Stimulated activated CD4-positive, alpha-beta T cell treated with anti-CD3 and anti-CD28 coated beads, Interleukin-12 subunit alpha, Interleukin-12 subunit beta, amount 100 ng/mL, for 24 hours (primary cell): ENCODE results near the gene PABPC1L.

Source experiments
- DNase-seq, 2 experiments: peaks; one replicate each; pipeline ENCODE4 v3.0.0-alpha.2; 2020; ENCODE audit warnings: low read depth in 2 of 2

Gene PABPC1L

DNA sequence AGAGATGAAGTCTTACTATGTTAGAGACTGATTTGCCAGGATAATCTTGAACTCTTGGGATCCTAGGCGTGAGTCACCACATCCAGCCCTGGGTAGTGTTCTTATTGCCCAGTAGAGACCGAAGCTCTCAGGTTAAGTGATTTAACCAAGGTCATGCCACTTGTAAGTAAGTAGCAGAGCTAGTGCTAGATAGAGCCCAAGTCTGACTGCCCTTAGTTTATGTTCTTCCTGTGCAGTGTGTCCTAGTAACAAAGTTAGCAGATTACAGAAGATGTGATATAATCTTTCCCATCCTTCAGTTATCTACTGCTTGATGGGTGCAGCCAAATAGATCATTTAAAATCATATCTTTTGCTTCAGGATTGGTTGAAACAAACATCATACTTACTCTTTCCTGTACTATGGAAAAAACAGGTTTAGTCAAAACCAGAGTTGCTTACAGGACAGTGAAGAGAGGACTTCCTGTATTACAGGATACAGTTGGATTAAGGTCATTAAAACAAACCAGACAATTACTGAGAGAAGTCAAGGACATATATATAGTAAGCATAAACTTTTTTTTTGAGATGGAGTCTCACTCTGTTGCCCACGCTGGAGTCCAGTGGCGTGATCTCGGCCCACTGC lies 9.5 kb upstream of the PABPC1L start:
- no peak for DNase-seq

DNA sequence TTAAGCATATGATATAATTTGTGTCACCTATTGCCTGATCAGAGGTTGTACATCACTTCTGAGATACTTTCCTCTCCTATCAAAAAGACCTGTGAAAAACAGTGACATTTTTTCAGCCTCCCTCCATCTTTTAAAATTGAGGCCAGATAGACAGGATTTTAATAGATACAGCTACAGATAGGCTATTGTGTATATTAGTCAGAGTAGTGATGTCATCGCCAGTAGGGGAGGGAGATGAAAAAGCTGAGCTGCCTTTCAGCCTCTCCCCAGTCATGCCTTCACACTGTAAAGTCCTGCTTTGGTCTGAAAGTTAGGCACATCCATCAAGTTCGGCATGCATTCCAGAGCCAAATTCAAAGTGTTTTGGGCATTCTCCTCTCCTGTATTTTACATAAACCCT lies 7.9 kb upstream of the PABPC1L start:
- DNase-seq, result no peak

DNA sequence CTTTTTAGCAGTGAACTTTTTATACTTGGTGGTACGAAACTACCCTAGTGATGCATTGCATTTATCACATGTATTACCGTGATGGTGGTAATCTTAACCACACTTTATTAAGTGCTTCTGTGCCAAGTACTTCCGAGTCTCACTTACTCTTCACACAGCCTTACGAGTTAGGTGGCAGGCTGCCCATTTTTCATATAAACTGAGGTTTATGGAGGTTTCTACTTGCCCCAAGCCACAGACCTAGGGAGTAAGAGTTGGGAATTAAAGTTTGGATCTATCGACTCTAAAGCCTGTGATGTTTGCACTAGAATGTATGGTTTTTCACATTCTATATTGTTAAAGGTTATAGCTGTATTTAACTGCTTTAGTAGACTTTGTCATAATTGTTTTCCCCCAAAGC lies 5.5 kb upstream of the PABPC1L start:
- DNase-seq, result no peak

DNA sequence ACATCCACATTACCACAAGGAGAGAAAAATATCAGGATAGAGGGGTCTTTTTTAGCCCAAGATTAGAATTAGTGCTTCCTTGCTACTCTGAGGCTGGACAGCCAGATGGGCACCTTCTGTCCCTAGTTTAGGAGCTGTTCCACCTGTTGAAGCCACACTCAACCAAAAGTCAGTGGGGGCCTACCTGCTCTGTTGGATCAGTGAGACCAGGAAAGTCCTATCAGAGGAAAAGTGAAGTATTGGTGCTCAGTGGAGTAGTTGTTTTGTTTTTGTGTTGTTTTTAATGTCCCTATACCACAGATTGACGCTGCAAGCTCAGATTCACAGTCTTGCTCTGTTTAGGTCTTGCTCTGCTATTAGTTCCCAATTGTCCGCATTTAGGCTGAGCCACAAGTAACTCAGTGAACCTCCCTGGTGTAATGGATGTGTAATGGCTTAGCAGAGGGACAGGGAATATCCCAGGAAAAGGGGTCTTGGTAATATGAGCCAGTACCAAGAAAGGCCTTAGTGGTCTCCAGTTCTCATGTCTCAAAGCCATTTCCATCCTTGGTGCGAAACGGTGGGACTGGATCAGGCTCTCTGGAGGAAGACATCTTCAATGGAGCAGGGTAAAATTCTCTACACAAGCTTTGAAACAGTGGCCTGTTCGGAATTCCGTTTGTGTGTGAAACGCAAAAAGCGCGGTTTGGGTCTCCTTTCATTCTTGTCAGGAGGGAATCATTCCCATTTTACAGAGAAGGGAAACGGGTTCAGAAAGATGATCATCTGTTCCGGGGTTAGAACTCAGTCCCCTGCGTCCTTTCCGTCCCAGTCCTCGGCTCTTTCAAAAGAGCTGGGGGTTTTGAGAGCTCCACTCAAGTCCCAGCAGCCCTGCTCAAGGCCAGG lies 631 bp upstream of the PABPC1L start:
- no peak for DNase-seq

DNA sequence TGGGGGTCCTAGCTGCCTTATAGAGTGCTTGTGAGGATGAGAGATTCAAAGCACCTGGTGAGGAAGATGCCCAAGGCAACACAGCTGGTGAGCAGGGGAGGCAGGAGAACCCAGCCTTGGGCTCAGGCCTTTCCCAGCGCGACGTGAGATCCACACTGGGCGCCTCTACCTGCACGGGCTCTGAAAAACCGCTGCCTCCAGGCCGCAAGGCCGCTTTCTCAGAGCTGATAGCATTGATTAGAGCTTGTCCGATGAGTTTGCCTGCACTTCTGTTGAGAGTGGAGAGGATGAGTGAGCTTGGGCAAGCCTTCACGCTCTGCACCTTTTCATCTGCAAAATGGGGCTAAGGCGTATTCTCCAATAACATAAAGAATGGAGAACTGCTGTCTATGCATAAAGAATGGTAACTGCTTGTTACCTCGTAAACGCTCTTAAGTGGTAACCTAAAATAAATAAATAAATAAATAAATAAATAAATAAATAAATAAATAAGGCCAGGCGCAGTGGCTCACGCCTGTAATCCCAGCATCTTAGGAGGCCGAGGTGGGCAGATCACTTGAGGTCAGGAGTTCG lies 916 bp downstream of the PABPC1L start:
- DNase-seq, result no peak

DNA sequence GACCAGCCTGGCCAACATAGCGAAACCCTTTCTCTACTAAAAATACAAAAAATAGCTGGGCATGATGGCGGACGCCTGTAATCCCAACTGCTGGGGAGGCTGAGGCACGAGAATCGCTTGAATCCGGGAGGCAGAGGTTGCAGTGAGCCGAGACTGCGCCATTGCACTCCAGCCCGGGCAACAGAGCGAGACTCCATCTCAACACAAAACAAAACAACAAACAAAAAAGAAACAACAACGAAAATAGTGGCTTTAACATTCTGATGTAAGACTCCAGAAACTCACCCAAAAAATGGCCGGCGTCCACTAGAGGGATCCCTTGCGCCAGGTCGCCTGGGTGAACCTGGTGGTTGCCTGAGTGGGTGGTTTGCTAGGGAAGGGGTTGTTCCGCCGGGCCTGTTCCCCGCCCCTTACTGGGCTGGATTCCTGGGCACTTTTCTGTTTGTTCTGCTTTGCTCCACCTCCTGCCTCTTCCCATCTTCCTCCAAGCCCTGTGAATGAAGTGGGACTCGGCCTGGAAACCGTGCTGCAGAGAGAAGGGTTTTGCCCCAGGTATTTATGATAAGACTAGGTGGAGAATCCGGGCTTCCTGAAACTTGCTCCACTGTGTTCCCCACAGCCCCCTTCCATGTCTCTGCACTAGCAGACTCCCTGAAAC lies 1.5 kb downstream of the PABPC1L start:
- peak in 1 of 2 experiments; percentile 56 for DNase-seq

DNA sequence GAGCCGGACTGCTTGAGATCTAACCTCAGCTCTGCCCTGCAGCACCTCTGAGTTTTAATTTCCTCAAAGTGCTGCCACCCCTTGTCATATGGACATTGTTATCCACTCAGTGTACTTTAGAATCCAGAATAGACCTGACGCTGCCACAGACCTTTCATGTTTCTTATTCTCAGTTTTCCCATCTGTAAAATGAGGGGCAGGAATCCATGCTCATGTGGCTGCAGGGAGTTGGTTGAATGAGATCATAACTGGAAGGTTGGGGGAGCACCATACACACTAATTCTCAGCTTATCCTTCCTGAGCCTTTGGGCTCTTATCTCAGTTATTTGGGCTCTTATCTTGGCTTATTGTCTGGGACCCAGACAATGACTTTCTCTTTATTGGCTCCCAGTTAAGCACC lies 2.3 kb downstream of the PABPC1L start:
- no peak for DNase-seq

DNA sequence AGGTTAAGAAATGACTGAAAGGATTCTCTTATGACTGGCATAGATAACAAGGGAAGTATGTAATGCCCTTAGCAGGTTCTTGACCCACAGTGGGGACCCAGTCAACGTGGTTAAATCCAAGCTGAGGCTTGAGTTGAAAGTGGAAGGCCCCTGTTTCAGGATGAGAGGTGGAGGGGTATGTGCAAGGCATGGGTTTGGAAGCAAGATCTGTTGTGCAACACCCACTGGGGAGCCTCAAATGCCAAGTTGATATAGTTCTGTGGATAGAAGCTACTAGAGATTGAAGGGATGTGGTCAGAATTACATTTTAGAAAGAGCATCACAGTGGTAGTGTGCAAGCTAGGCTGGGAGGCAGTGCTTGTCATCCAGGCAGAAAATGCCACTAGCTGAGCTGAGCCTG lies 5.1 kb downstream of the PABPC1L start:
- DNase-seq, result no peak

DNA sequence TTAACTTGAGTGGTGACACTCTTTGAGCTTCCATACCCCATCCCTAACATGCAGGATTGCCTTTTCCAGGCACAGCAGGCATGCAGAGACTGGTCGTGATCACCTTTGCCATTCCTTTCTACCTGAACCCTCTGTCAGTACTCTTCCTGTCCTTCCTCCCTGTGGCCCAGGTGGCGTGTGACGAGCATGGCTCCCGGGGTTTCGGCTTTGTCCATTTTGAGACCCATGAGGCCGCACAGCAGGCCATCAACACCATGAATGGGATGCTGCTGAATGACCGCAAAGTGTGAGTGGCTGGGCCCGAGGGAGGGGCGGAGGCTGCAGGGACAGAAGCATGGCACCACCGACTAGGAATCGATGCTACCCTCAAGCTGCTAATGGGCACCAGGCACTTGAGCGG lies 6.7 kb downstream of the PABPC1L start:
- no peak for DNase-seq

DNA sequence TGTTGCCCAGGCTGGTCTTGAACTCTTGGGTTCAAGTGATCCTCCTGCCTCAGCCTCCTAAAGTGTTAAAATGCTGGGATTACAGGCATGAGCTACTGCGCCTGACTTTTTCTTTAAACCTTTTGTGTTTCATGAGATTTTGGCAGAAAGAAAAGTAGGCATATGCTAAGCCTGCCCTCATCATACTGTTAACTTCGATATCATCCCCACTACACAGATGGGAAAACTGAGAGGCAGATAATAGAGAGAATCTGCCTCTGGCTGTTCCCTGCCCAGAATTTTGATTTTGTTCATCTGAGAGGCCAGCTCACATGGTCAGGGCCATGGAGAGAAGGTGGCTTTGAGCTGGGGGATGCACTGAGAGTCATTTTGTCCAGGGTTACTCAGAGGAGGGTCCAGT lies 7.5 kb downstream of the PABPC1L start:
- DNase-seq, result no peak

DNA sequence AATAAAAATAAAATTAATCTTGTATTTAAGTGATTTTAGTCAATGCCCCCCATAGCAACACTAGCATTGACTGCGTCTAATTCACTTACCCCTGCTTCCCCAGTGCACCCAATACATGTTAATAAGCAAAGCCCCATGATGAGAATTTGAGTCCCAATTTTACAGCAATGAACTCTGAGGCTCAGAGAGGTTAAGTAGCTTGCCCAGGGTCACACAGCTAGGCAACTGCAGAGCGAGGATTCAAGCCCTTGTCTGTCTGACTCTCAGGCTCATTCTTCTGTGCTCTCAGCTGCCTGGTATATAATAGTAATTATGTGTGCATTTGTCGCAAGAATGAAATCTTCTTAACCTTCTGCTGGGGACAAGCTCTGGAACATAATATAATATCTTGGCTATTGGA lies 8.5 kb downstream of the PABPC1L start:
- no peak for DNase-seq

DNA sequence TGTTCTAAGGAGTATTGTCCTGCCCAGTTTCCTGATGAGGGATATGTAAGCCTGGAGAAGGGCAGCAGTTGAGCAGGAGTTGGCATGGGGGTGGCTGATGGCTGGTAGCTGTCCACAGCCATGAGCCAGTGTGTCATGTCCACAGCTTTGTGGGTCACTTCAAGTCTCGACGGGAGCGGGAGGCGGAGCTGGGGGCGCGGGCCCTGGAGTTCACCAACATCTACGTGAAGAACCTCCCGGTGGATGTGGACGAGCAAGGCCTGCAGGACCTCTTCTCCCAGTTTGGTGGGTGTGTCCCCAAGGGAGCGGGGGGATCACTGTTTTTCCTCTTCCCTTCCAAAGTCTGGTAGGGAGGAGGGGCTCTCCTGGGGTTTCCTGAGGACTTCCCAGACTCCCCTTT lies 8.9 kb downstream of the PABPC1L start:
- DNase-seq, result no peak

DNA sequence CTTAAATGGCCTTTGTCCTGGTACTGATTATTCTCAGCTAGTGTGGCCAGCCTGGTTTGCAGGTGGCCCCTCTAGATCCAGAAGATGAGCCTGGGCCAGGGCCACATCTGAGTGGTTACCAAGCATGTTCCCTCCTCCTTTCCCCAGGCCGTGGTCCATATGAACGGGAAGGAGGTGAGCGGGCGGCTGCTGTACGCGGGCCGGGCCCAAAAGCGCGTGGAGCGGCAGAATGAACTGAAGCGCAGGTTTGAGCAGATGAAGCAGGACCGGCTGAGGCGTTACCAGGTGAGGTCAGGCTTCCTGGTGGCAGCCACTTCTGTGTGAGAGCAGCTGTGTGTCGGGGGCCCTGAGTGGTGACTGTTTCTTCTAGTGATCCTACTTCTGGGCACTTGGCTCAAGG lies 11.6 kb downstream of the PABPC1L start:
- DNase-seq, result no peak

DNA sequence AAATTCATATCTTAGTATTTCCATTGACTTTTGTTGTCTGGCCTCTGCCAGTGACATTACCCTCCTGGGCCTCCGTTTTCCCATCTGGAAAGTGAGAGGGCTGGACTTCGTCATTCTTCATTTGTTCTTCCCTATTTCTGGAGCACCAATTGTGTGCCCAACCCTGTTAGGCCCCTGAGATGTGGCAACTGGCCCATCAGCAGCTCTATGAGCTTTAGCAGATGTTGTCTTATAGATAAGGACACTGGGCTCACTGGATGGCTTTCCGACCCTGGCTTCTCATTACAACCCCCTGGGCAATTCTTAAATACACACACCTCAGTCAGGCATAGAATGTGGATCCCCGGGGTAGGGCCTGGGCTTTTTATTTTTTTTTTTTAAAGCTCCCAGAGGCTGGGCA lies 14.7 kb downstream of the PABPC1L start:
- no peak for DNase-seq

DNA sequence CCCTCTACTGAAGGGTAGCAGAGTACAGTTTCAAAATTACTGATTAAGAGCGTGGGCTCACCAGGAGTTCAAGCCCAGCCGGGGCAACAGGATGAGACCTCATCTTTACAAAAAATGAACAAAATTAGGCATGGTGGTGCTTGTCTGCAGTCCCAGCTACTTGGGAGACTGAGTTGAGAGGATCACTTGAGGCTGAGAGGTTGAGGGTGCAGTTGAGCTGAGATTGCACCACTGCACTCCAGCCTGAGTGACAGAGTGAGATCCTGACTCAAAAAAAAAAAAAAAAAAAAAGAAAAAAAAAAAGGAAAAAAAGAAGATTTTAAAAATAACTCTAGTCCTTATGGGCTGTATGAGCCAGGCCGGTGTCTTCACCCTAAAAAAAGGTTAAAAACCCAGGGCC lies 18.7 kb downstream of the PABPC1L start:
- DNase-seq, result no peak

DNA sequence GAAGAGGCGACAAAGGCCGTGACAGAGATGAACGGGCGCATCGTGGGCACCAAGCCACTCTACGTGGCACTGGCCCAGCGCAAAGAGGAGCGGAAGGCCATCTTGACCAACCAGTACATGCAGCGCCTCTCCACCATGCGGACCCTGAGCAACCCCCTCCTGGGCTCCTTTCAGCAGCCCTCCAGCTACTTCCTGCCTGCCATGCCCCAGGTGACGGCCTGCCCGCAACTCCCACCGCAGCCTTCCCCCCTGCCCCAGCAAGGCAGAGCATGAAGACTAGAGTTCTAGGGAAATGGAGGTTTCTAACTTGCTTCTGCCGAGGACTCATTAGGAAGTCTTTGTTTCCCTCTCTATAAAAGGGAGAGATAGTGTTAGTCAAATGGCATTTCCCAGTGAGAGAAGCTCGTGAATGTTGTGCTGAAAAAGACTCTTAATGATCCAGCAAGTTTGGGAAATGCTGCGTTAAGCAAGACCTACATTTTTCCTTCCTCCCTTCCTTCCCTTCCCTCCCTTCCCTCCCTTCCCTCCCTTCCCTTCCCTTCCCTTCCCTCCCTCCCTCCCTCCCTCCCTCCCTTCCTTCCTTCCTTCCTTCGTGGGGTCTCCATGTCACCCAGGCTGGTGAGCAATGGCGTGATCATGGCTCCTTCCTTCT lies 20.8 kb downstream of the PABPC1L start:
- no peak for DNase-seq

DNA sequence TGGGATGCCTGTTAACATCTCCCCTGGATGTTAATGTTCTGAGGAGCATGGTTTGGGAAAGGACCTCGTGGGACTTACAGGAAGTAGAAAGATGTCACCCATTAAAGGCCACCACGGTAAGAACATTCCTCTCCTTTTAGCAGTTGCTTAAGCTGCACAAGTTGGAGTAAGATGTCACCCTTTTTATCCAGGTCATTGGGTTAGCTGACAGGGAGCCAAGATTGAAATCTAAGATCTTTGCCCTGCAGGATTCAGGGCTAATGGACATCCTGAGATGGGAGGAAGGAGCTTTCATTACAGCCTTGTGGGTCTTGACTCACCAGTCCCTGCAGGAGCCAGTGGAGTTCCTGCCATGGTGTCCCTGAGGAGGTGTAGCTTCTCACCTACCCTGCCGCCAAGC lies 22.1 kb downstream of the PABPC1L start:
- no peak for DNase-seq

DNA sequence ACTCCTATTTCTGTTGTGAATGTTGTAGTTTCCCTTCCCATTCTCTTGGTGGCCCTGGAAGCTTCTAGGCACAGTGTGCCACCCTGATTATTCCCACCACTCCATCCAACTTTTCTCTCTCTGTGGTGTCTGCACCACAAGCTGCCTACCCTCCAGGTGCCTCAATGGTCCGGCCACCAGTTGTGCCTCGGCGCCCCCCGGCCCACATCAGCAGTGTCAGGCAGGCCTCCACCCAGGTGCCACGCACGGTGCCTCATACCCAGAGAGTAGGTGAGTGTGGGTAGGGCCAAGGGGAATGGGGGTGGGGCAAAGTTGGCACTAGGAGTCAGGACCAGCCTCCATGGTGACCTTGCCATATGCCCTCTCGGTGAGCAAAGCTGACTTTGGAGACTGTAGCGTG lies 23.1 kb downstream of the PABPC1L start:
- DNase-seq, result no peak

DNA sequence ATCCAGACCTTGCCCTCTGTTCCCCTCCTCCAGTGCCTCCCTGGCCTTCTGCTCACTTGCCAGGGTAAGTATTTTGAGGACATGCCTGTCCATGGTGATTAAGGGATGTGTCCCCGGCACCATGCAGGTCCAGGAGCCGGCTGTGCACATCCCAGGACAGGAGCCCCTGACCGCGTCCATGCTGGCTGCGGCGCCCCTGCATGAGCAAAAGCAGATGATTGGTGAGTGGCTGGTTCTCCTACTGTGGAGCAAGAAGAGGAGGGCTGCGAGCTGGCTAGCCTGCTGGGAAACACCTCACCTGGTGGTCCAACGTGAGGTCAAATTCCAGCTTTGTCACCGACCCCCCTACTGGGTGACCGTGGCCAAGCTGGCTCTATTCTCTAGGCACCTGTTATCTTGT lies 26.6 kb downstream of the PABPC1L start:
- no peak for DNase-seq

DNA sequence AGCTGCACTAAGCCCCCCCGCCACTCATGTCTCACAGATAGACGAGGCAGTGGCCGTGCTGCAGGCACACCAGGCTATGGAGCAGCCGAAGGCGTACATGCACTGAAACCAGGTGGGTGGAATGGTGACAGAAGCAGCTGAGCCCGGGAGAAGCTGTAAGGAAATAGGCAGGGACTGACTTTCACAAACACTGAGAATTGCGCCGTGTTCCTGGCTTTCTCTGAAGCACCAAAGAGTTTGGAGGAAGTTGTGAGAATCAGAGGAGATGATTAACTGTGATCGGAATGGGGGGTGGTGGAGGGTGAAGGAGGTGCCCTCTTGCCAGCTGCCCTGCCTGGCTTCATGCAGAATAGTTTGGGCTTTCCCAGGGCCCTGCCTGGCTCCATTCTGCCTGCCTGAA lies 28.8 kb downstream of the PABPC1L start:
- no peak for DNase-seq

DNA sequence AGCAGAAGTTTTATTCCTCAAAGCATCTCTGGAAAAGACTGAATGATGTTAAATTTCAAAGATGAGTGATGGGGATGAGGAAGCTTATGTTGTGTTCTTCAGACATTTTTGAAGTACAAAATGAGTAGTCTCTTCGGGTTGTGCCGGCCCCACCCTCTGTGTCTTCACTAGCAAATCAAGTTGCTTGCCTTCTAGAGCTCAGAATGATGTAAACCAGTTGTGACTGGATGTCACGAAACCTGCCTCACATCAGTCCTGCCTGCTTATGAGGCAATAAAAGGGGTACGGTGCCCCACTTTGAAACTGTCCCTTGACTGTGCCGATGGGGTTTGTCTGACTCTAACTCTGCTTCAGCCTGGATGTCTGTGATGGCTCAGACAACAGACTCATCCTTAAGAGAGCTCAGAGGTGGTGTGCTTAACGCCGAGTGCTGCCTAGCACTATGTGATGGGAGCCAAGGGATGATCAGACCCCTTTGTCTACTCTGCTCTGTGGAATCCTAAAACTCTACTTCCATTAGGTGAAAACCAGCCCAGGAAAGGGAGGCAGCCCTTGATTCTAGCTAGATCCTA lies 31.3 kb downstream of the PABPC1L start:
- no peak for DNase-seq
